HepG2 (cell line): ENCODE measurements around the gene DPH6. TPM values are rescaled to one million over a fixed set of nuclear protein-coding genes. Genes with fewer than 3 reads are reported as not detected.
A peak's percentile ranks its signal among the peaks of the same experiment; 100 is the strongest.

Source experiments
- ADNP ChIP-seq: sonication (generic); formaldehyde crosslinking; IDR thresholded peaks from 2 replicates; pipeline ENCODE4 v1.4.0; 2020; ENCODE audit warnings: missing genetic modification reagents
- ATF5 ChIP-seq: sonication (generic); formaldehyde crosslinking; IDR thresholded peaks from 2 replicates; pipeline ENCODE4 v1.4.0; 2020; ENCODE audit warnings: mild to moderate bottlenecking, low read depth, missing genetic modification reagents
- CHCHD3 ChIP-seq: sonication (generic); formaldehyde crosslinking; IDR thresholded peaks from 2 replicates; pipeline ENCODE4 v1.8.0; 2022; ENCODE audit warnings: mild to moderate bottlenecking, missing genetic modification reagents, moderate library complexity
- DDIT3 ChIP-seq: sonication (generic); formaldehyde crosslinking; IDR thresholded peaks from 2 replicates; pipeline ENCODE4 v1.4.0; 2020; ENCODE audit warnings: mild to moderate bottlenecking, missing genetic modification reagents
- ERF ChIP-seq: IDR thresholded peaks from 2 replicates; pipeline ENCODE4 v1.6.1; 2018; ENCODE audit warnings: missing biosample characterization, missing genetic modification reagents
- HNRNPH1 ChIP-seq: fragments of 200-400 bp; formaldehyde crosslinking; optimal IDR thresholded peaks from 2 replicates; pipeline ENCODE3; 2017; ENCODE audit warnings: mild to moderate bottlenecking, low read depth, low read length
- MTA1 ChIP-seq: sonication (generic); formaldehyde crosslinking; IDR thresholded peaks from 2 replicates; pipeline ENCODE4 v1.4.0; 2020; ENCODE audit warnings: missing genetic modification reagents, mild to moderate bottlenecking, borderline replicate concordance
- MYNN ChIP-seq: sonication (generic); formaldehyde crosslinking; IDR thresholded peaks from 2 replicates; pipeline ENCODE4 v1.4.0; 2020; ENCODE audit warnings: mild to moderate bottlenecking, low read depth, missing genetic modification reagents
- POLR2AphosphoS5 ChIP-seq: IDR thresholded peaks from 2 replicates; pipeline ENCODE4 v1.6.1; 2012; ENCODE audit warnings: low read depth, low read length
- SIN3A ChIP-seq: IDR thresholded peaks from 2 replicates; pipeline ENCODE4 v1.6.1; 2011; ENCODE audit warnings: low read depth, mild to moderate bottlenecking, control low read depth, low read length, borderline replicate concordance
- SMARCE1 ChIP-seq: fragments of 450-650 bp; IDR thresholded peaks from 2 replicates; pipeline ENCODE4 v1.6.1; 2017; ENCODE audit warnings: borderline replicate concordance
- THYN1 ChIP-seq: sonication (generic); formaldehyde crosslinking; IDR thresholded peaks from 2 replicates; pipeline ENCODE4 v1.8.1; 2023; ENCODE audit warnings: low read depth, mild to moderate bottlenecking, moderate library complexity, missing genetic modification reagents, borderline replicate concordance
- TRIM24 ChIP-seq: sonication (generic); formaldehyde crosslinking; IDR thresholded peaks from 2 replicates; pipeline ENCODE4 v1.8.0; 2022; ENCODE audit warnings: mild to moderate bottlenecking, missing genetic modification reagents
- ZBTB26 ChIP-seq: IDR thresholded peaks from 2 replicates; pipeline ENCODE4 v1.6.1; 2016; ENCODE audit warnings: missing compliant biosample characterization, missing genetic modification reagents, borderline replicate concordance
- ZBTB38 ChIP-seq: sonication (generic); formaldehyde crosslinking; IDR thresholded peaks from 2 replicates; pipeline ENCODE4 v1.5.1; 2020; ENCODE audit warnings: mild to moderate bottlenecking, missing genetic modification reagents
- ZNF326 ChIP-seq: sonication (generic); formaldehyde crosslinking; IDR thresholded peaks from 2 replicates; pipeline ENCODE4 v1.4.0; 2020; ENCODE audit warnings: missing genetic modification reagents, borderline replicate concordance
- ZNF367 ChIP-seq: sonication (generic); formaldehyde crosslinking; IDR thresholded peaks from 2 replicates; pipeline ENCODE4 v1.4.0; 2020; ENCODE audit warnings: missing genetic modification reagents, borderline replicate concordance
- ZNF546 ChIP-seq: sonication (generic); formaldehyde crosslinking; conservative IDR thresholded peaks from 2 replicates; pipeline ENCODE4 v1.8.1; 2023; ENCODE audit warnings: mild to moderate bottlenecking, missing genetic modification reagents
- polyA plus RNA-seq, 8 experiments: library from polyadenylated mRNA; depleted of rRNA in 3 of 8; stranded (reverse) in 7 of 8; unstranded in 1 of 8; fragments of >200 nt; fragmentation: Illumina TruSeq in 4 of 8; extraction: Trizol in 4 of 8; gene quantifications; 2 replicates each; pipeline versions ENCODE4 v1.2.1 to v1.2.3, GENCODE V29; 2011 to 2016; ENCODE audit warnings: low read depth in 4 of 8, missing spikeins in 1 of 8, mixed read lengths in 1 of 8; ENCODE audit not compliant: insufficient read depth in 1 of 8
- total RNA-seq, 5 experiments: library from RNA; depleted of rRNA; stranded (reverse); fragments of >200 nt; fragmentation: Illumina TruSeq; extraction: Trizol; gene quantifications; 2 replicates each; pipeline ENCODE4 v1.2.3, GENCODE V29; 2016; ENCODE audit warnings: low read depth in 1 of 5
- TF ChIP-seq, protein P1 (sequence below): sonication (generic); formaldehyde crosslinking; IDR thresholded peaks from 2 replicates; pipeline ENCODE4 v1.5.0; 2020; ENCODE audit warnings: mild to moderate bottlenecking, missing genetic modification reagents
- TF ChIP-seq, protein P2 (sequence below), 2 experiments: sonication (generic) in 1 of 2; formaldehyde crosslinking in 1 of 2; IDR thresholded peaks; 2 replicates each; pipeline versions ENCODE4 v1.4.0 to v1.6.1; 2016 to 2020; ENCODE audit warnings: borderline replicate concordance in 1 of 2, low read depth in 1 of 2, mild to moderate bottlenecking in 1 of 2, missing genetic modification reagents in 1 of 2

Gene DPH6
- total and polyA plus RNA-seq, 2 of the 13 experiments (the other 11 are each of a cell fraction or from before 2014, with no cell fraction given) = 10.2 to 25.8 TPM

DNA sequence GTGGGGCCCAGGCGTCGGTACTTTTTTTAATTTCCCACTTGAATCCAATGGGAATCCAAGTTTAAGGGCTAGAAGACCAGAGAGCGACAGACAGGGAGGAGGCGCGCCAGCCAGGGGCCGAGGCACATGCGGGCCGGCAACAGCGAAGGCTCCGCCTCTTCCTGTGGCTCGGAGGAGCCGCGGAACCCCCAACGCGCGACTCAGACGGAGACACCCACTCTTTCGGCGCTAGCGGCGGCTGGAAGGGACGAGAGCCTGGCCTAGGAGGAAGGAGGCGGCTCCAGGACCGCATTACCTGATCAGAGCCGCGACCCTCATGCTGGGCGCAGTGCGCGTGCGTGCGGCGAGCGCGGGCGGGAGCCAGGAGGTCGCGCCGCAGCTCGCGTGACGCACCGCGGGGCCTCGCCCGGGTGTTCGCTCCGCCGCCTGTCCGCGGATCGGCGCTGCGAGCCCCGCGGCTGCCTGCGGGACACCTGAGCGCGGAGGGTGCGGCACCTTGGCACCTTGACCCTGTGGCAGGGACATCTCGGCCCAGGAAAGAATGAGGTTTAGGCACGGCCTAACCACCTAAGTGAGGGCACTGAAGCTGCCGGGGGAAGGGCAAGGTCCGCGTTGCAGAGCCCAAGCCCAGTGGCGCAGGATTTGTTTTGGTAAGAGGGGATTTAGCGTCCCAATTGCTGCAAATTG, at the start of gene DPH6 (continued):
- 0 out of 2 replicates have a peak, but pooled peaks have one; percentile 39 for TF ChIP-seq THYN1 (CRISPR knock-in tag)
- no peak for TF ChIP-seq MYNN
- TF ChIP-seq SMARCE1 = no peak
- TF ChIP-seq ADNP (CRISPR knock-in tag) = no peak
- TF ChIP-seq SIN3A = peak; percentile 78; the same call in 1 of the 2 replicates
- no peak for TF ChIP-seq ATF5 (CRISPR knock-in tag)
- TF ChIP-seq, protein P1, sequence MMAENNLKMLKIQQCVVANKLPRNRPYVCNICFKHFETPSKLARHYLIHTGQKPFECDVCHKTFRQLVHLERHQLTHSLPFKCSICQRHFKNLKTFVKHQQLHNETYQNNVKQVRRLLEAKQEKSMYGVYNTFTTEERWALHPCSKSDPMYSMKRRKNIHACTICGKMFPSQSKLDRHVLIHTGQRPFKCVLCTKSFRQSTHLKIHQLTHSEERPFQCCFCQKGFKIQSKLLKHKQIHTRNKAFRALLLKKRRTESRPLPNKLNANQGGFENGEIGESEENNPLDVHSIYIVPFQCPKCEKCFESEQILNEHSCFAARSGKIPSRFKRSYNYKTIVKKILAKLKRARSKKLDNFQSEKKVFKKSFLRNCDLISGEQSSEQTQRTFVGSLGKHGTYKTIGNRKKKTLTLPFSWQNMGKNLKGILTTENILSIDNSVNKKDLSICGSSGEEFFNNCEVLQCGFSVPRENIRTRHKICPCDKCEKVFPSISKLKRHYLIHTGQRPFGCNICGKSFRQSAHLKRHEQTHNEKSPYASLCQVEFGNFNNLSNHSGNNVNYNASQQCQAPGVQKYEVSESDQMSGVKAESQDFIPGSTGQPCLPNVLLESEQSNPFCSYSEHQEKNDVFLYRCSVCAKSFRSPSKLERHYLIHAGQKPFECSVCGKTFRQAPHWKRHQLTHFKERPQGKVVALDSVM = no peak
- TF ChIP-seq DDIT3 (CRISPR knock-in tag) = no peak
- peak; percentile 82 for TF ChIP-seq POLR2AphosphoS5
- no peak for TF ChIP-seq TRIM24 (CRISPR knock-in tag)
- TF ChIP-seq MTA1 (CRISPR knock-in tag) = peak; percentile 45; the same call in 1 of the 2 replicates
- TF ChIP-seq ZBTB26 = peak; percentile 15; the same call in 1 of the 2 replicates
- TF ChIP-seq ZNF367 (CRISPR knock-in tag) = no peak; the same call in 1 of the 2 replicates
- peak; percentile 74; the same call in 1 of the 2 replicates for TF ChIP-seq ERF (CRISPR knock-in tag)
- TF ChIP-seq, protein P2, sequence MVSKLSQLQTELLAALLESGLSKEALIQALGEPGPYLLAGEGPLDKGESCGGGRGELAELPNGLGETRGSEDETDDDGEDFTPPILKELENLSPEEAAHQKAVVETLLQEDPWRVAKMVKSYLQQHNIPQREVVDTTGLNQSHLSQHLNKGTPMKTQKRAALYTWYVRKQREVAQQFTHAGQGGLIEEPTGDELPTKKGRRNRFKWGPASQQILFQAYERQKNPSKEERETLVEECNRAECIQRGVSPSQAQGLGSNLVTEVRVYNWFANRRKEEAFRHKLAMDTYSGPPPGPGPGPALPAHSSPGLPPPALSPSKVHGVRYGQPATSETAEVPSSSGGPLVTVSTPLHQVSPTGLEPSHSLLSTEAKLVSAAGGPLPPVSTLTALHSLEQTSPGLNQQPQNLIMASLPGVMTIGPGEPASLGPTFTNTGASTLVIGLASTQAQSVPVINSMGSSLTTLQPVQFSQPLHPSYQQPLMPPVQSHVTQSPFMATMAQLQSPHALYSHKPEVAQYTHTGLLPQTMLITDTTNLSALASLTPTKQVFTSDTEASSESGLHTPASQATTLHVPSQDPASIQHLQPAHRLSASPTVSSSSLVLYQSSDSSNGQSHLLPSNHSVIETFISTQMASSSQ (IDR thresholded peaks at IDR 0.05; ENCODE audit: low read depth) = no peak
- TF ChIP-seq, protein P2 (CRISPR knock-in tag; IDR thresholded peaks at IDR 0.05; ENCODE audit: borderline replicate concordance) = peak; percentile 48; the same call in 1 of the 2 replicates
- peak; percentile 20; the same call in 1 of the 2 replicates for TF ChIP-seq CHCHD3
- TF ChIP-seq ZBTB38 (CRISPR knock-in tag) = peak; percentile 76; the same call in 1 of the 2 replicates
- TF ChIP-seq ZNF546 (CRISPR knock-in tag) = no peak; the same call in 1 of the 2 replicates
- TF ChIP-seq HNRNPH1 = no peak
- no peak for TF ChIP-seq ZNF326
